SU-DHL-6 (cell line): Measurements from ENCODE around the gene GRIN2B.

ENCODE experiments used
- EZH2phosphoT487 ChIP-seq: fragments of 200-600 bp; sonication (generic), shearing (Covaris generic); conservative IDR thresholded peaks from 2 replicates; pipeline ENCODE4 v1.6.1; 2018; ENCODE audit warnings: mild to moderate bottlenecking, antibody characterized with exemption, low read length, moderate library complexity, mixed read lengths
- TF ChIP-seq, protein P1 (sequence below): fragments of 200-600 bp; sonication (generic); IDR thresholded peaks from one replicate; pipeline ENCODE4 v1.5.1; 2017; ENCODE audit warnings: antibody characterized with exemption, mild to moderate bottlenecking, low read length, moderate library complexity; ENCODE audit not compliant: insufficient read depth, poor library complexity, severe bottlenecking

DNA sequence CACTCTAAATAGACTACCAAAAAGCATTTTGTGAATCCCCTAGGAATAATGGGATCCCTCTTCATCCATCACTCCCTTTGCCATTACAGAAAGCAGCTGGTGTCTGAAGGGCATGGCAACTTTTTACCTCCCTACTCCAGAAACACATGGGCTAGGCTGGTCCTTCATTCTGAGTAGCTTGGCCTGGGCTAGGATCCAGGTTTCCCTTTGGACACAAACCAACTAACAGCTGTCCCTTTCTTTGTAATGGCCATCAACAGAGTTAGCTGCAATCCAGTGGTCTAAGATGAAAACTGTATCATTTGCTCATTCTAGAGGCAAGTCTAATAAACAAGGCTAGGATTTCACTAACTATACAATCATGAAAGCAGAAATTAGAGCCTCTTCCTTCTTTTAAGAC is 7.4 kb downstream of the GRIN2B start:
- TF ChIP-seq, protein P1, sequence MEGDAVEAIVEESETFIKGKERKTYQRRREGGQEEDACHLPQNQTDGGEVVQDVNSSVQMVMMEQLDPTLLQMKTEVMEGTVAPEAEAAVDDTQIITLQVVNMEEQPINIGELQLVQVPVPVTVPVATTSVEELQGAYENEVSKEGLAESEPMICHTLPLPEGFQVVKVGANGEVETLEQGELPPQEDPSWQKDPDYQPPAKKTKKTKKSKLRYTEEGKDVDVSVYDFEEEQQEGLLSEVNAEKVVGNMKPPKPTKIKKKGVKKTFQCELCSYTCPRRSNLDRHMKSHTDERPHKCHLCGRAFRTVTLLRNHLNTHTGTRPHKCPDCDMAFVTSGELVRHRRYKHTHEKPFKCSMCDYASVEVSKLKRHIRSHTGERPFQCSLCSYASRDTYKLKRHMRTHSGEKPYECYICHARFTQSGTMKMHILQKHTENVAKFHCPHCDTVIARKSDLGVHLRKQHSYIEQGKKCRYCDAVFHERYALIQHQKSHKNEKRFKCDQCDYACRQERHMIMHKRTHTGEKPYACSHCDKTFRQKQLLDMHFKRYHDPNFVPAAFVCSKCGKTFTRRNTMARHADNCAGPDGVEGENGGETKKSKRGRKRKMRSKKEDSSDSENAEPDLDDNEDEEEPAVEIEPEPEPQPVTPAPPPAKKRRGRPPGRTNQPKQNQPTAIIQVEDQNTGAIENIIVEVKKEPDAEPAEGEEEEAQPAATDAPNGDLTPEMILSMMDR = no peak
- TF ChIP-seq EZH2phosphoT487 = no peak
